Stimulated activated CD8-positive, alpha-beta memory T cell treated with anti-CD3 and anti-CD28 coated beads, Interleukin-4, amount 100 ng/mL, for 4 hours (primary cell): ENCODE data around the gene GBX1.

Experiments
- DNase-seq, 2 donors: peaks; one replicate each; pipeline ENCODE4 v3.0.0-alpha.2; 2020; ENCODE audit warnings: low read depth in 2 of 2, low spot score in 1 of 2

Gene GBX1

GRCh38 chr7:151167197-151167961 lies at the start of gene GBX1:
Gene GBX1, minus strand, starts transcription at chr7:151167694. Its CDS starts 146 bp downstream, at chr7:151167548.
- DNase-seq: no peak

- DNase-seq: no peak
These were observed 47.9 kb upstream of the GBX1 start for GRCh38 chr7:151215396-151215795.

GRCh38 chr7:151213826-151214225 lies 46.3 kb upstream of the GBX1 start:
- DNase-seq: no peak

- no peak for DNase-seq
These were observed 45.1 kb upstream of the GBX1 start for GRCh38 chr7:151212626-151213025.

- no peak for DNase-seq
These were observed 43.8 kb upstream of the GBX1 start for GRCh38 chr7:151211155-151211772.

- DNase-seq: no peak
These were observed 42.8 kb upstream of the GBX1 start, which contains the start of gene H2BK1 for GRCh38 chr7:151210087-151210854. Gene H2BK1, minus strand, starts transcription at chr7:151210488. Its CDS starts 170 bp downstream, at chr7:151210318.

- DNase-seq: no peak
These were observed 42.1 kb upstream of the GBX1 start for GRCh38 chr7:151209588-151209987.

GRCh38 chr7:151208253-151208862 lies 40.9 kb upstream of the GBX1 start:
- no peak for DNase-seq

GRCh38 chr7:151207804-151208203 lies 40.3 kb upstream of the GBX1 start:
- no peak for DNase-seq

- DNase-seq: no peak
These were observed 39.8 kb upstream of the GBX1 start for GRCh38 chr7:151207315-151207714.

- DNase-seq: no peak
These were observed 39.4 kb upstream of the GBX1 start for GRCh38 chr7:151206914-151207313.

- DNase-seq: no peak
These were observed 38.2 kb upstream of the GBX1 start for GRCh38 chr7:151205730-151206129.

GRCh38 chr7:151204383-151205032 lies 37.0 kb upstream of the GBX1 start:
- no peak for DNase-seq

GRCh38 chr7:151202836-151203235 lies 35.3 kb upstream of the GBX1 start:
- DNase-seq: no peak

GRCh38 chr7:151201751-151202150 lies 34.3 kb upstream of the GBX1 start:
- DNase-seq: no peak

GRCh38 chr7:151201344-151201743 lies 33.9 kb upstream of the GBX1 start:
- no peak for DNase-seq

GRCh38 chr7:151198945-151199848 lies 31.7 kb upstream of the GBX1 start:
- DNase-seq: no peak

GRCh38 chr7:151197932-151198331 lies 30.4 kb upstream of the GBX1 start:
- no peak for DNase-seq

GRCh38 chr7:151195616-151196450 lies 28.3 kb upstream of the GBX1 start:
- no peak for DNase-seq
